Endothelial cell of umbilical vein (primary cell): Measurements from ENCODE around the gene CYP2D6. TPM values are rescaled to one million over a fixed set of nuclear protein-coding genes. Genes with fewer than 3 reads are reported as not detected.
A peak's percentile ranks its signal among the peaks of the same experiment; 100 is the strongest.

Experiments used
- BruUV-seq: library from RNA; stranded (reverse); fragments of 400-500 nt; replicated peaks from 2 replicates; lab custom pipeline; 2021; lab: Mats Ljungman, UMichigan
- CTCF ChIA-PET: fragments of 300-600, 350-600 bp; sonication (Branson Sonifier 250); formaldehyde crosslinking; loops from one replicate; lab custom pipeline; 2021; ENCODE audit warnings: antibody characterized with exemption, inconsistent platforms; lab: Charles Lee
- POLR2A ChIA-PET: fragments of 300-600, 350-600 bp; sonication (Branson Sonifier 250); formaldehyde crosslinking; loops from one replicate; lab custom pipeline; 2021; ENCODE audit warnings: antibody characterized with exemption, inconsistent platforms; lab: Charles Lee
- DNase-seq: peaks from one replicate; pipeline ENCODE4 v3.0.0-alpha.2; 2011; ENCODE audit warnings: low read depth, low spot score
- FAIRE-seq: peaks from 2 replicates; lab custom pipeline; 2011; peaks lifted over from hg19 to GRCh38; lab: Jason Lieb, UNC
- H2AFZ ChIP-seq: 2 replicates; pipeline ENCODE4 v1.6.0; 2012; ENCODE audit warnings: low read depth, low read length, control low read depth, inconsistent platforms
- H3K27ac ChIP-seq: 2 replicates; pipeline ENCODE4 v1.5.1; 2011; ENCODE audit warnings: low read depth, mild to moderate bottlenecking, control low read depth, low read length, moderate library complexity; ENCODE audit not compliant: insufficient read depth
- H3K27me3 ChIP-seq, 2 experiments: 2 replicates each; pipeline versions ENCODE4 v1.6.0 to v1.6.1; 2011; ENCODE audit warnings: low read length in 2 of 2, mixed read lengths in 1 of 2; ENCODE audit not compliant: control insufficient read depth in 2 of 2, insufficient read depth in 2 of 2
- H3K36me3 ChIP-seq, 2 experiments: 2 replicates in 1 of 2; 3 replicates in 1 of 2; pipeline ENCODE4 v1.5.1; 2011; ENCODE audit warnings: low read length in 2 of 2, mild to moderate bottlenecking in 1 of 2, moderate library complexity in 1 of 2; ENCODE audit not compliant: control insufficient read depth in 2 of 2, insufficient read depth in 2 of 2; ENCODE audit errors: extremely low read depth in 1 of 2
- H3K4me1 ChIP-seq: 3 replicates; pipeline ENCODE4 v1.5.1; 2011; ENCODE audit warnings: mild to moderate bottlenecking, low read length; ENCODE audit not compliant: control insufficient read depth, insufficient read depth; ENCODE audit errors: extremely low read depth
- H3K4me2 ChIP-seq: 2 replicates; pipeline ENCODE4 v1.6.1; 2011; ENCODE audit warnings: low read length, control low read depth, mixed read lengths; ENCODE audit not compliant: insufficient read depth
- H3K4me3 ChIP-seq, 3 experiments: fragments of 200-600 bp in 1 of 3; sonication (generic), shearing (Covaris generic) in 1 of 3; replicated peaks in 1 of 3; 2 replicates each; pipeline ENCODE4 v1.5.1; 2011 to 2016; ENCODE audit warnings: control low read depth in 3 of 3, low read length in 3 of 3, mild to moderate bottlenecking in 2 of 3, inconsistent platforms in 1 of 3, low read depth in 1 of 3, moderate library complexity in 1 of 3; ENCODE audit not compliant: insufficient read depth in 1 of 3
- H3K79me2 ChIP-seq: 2 replicates; pipeline ENCODE4 v1.6.0; 2012; ENCODE audit warnings: low read length, inconsistent platforms; ENCODE audit not compliant: control insufficient read depth, insufficient read depth
- H3K9ac ChIP-seq: replicated peaks from 2 replicates; pipeline ENCODE3; 2011; ENCODE audit warnings: low read length, control low read depth; ENCODE audit not compliant: insufficient read depth; ENCODE audit errors: extremely low read depth
- H3K9me1 ChIP-seq: replicated peaks from 3 replicates; pipeline ENCODE4 v1.6.0; 2011; ENCODE audit warnings: mild to moderate bottlenecking, low read length; ENCODE audit not compliant: control insufficient read depth, insufficient read depth; ENCODE audit errors: extremely low read depth
- H3K9me3 ChIP-seq: replicated peaks from 2 replicates; pipeline ENCODE4 v1.5.1; 2012; ENCODE audit warnings: low read length, inconsistent platforms; ENCODE audit not compliant: control insufficient read depth, insufficient read depth
- H4K20me1 ChIP-seq: replicated peaks from 2 replicates; pipeline ENCODE3; 2011; ENCODE audit warnings: mild to moderate bottlenecking, low read length; ENCODE audit not compliant: control insufficient read depth, insufficient read depth; ENCODE audit errors: extremely low read depth
- CTCF ChIP-seq, 2 donors: IDR thresholded peaks; 1 replicate in 1 of 2; 2 replicates in 1 of 2; pipeline ENCODE4 v1.5.1; 2011; ENCODE audit warnings: low read length in 2 of 2, mild to moderate bottlenecking in 2 of 2, moderate library complexity in 2 of 2, control low read depth in 1 of 2, inconsistent platforms in 1 of 2, low read depth in 1 of 2; ENCODE audit not compliant: insufficient read depth in 1 of 2; ENCODE audit errors: extremely low read depth in 1 of 2
- EZH2 ChIP-seq: IDR thresholded peaks from 2 replicates; pipeline ENCODE4 v1.6.1; 2012; ENCODE audit warnings: borderline replicate concordance, low read depth, mild to moderate bottlenecking, moderate library complexity, low read length, inconsistent platforms; ENCODE audit not compliant: severe bottlenecking
- FOS ChIP-seq: IDR thresholded peaks from 2 replicates; pipeline ENCODE4 v1.6.1; 2011; ENCODE audit warnings: mild to moderate bottlenecking, low read length, moderate library complexity, borderline replicate concordance; ENCODE audit not compliant: insufficient read depth
- GATA2 ChIP-seq: IDR thresholded peaks from 2 replicates; pipeline ENCODE4 v1.7.0; 2011; ENCODE audit warnings: low read depth, mild to moderate bottlenecking, moderate library complexity, mixed read lengths, low read length; ENCODE audit not compliant: insufficient read length, insufficient read depth
- POLR2AphosphoS5 ChIP-seq: IDR thresholded peaks from 2 replicates; pipeline ENCODE4 v1.6.1; 2012; ENCODE audit warnings: low read depth, mild to moderate bottlenecking, control low read depth, low read length, moderate library complexity; ENCODE audit not compliant: insufficient read depth
- dilution Hi-C: fragments of 300-500 bp; cut with MboI; formaldehyde crosslinking; loops from one replicate; pipeline ENCODE4 v1.15.0; 2019; ENCODE audit warnings: low sequenced_read_pairs; ENCODE audit not compliant: extremely low pct_ligation_motif_present
- intact Hi-C: fragments of 100-400 bp; cut with micrococcal nuclease; formaldehyde crosslinking; loops from one replicate; pipeline ENCODE4 v1.10.0; 2022
- polyA plus RNA-seq, 4 experiments: library from polyadenylated mRNA; depleted of rRNA in 3 of 4; stranded (reverse) in 3 of 4; unstranded in 1 of 4; fragments of >200 nt; gene quantifications; 2 replicates each; pipeline versions ENCODE4 v1.2.1 to v1.2.3, GENCODE V29; 2011 to 2012; ENCODE audit warnings: missing spikeins in 1 of 4
- total RNA-seq: library from RNA; stranded (reverse); gene quantifications from 2 replicates; pipeline ENCODE4 v1.2.3, GENCODE V29; 2021
- TF ChIP-seq, protein P1 (sequence below): IDR thresholded peaks from 2 replicates; pipeline ENCODE4 v1.6.1; 2011; ENCODE audit not compliant: insufficient read depth, insufficient read length

Gene CYP2D6
- total and polyA plus RNA-seq, 2 donors (not counting 3 experiments of a cell fraction or from before 2014, with no cell fraction given), result 0.25 to 0.91 TPM

DNA sequence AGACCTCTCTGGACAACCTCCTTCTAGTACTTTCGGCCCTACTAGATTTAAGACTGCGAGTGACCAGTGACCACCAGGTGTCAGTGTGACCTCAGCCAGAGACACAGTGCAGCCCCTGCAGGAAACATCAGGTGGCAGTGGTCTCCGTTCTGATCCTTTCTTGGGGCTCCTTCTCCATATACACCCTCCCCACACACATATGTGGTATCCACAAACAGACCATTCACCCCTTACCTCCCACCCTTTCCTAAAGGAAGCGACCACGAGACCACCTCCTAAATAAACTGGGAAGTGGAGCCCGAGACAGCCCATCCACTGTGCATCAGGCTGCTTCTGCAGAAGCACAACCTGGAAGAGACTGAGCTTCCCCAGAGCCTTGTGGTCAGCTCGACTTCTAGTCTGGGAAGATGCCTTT lies 38.5 kb upstream of the CYP2D6 start:
- FAIRE-seq (peak; percentile 87), DNase-seq (peak; percentile 81)
- H3K9me3 ChIP-seq, result no peaks in the 10 kb centered on the region
- intact Hi-C loops (loop anchor here (1.0 kb wide), 1 partner anchor 145 kb away; no protein-coding TSS in a partner anchor), dilution Hi-C loops (no loop called here)
- H4K20me1 ChIP-seq, result no peaks in the 10 kb centered on the region
- TF ChIP-seq CTCF (IDR thresholded peaks at IDR 0.05; ENCODE audit: extremely low read depth in 1 of 2, insufficient read depth in 1 of 2, low read depth in 1 of 2, low read length in 2 of 2), result peak; percentile 91 to 97
- no peak for TF ChIP-seq POLR2AphosphoS5
- H3K9ac ChIP-seq, result no peak overlapping the region
- H3K27ac ChIP-seq, result no peak overlapping the region
- CTCF ChIA-PET, result interaction anchor here (0.7 to 2.5 kb wide), 6 partner anchors 19 to 305 kb away, joined by 3 to 27 read pairs (median 6); no protein-coding TSS in a partner anchor
- H2AFZ ChIP-seq, result no peak overlapping the region
- POLR2A ChIA-PET, result no interaction called here
- H3K9me1 ChIP-seq, result no peaks in the 10 kb centered on the region
- BruUV-seq, result no TSS peak
- H3K79me2 ChIP-seq, result no peaks in the 10 kb centered on the region
- H3K4me3 ChIP-seq, result no peak overlapping the region
- H3K27me3 ChIP-seq, result no peaks in the 10 kb centered on the region
- no peak overlapping the region for H3K4me2 ChIP-seq
- H3K36me3 ChIP-seq, result peaks cover 0 to 7% of the 10 kb centered on the region in 2 experiments
- peaks cover 11% of the 10 kb centered on the region for H3K4me1 ChIP-seq

DNA sequence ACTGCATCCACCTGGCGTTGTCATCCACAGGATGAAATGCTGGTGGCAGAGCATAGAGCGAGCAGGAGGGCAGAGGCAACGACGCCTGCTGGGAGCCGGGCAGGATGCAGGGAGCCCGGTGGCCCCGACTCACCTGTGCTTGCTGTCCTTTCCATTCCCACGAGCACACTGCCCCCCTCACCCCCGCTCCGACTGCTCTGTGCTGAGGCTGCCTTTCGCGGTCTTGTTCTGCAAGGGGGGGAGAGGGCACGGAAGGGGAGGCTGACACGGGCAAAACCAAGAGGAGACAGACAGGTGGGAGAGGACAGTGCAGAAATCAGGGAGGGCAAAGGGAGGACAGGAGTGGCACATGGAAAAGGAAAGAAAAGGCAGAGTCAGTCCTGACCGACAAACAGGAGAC lies 37.9 kb upstream of the CYP2D6 start:
- no peak overlapping the region for H3K4me3 ChIP-seq
- dilution Hi-C loops (no loop called here), intact Hi-C loops (no loop called here)
- FAIRE-seq, result no peak
- peaks cover 8% of the 10 kb centered on the region for H3K4me1 ChIP-seq
- DNase-seq, result no peak
- H3K36me3 ChIP-seq, result peaks cover 0 to 7% of the 10 kb centered on the region in 2 experiments
- no peaks in the 10 kb centered on the region for H3K9me1 ChIP-seq
- H4K20me1 ChIP-seq, result no peaks in the 10 kb centered on the region
- H3K27ac ChIP-seq, result no peak overlapping the region
- H3K4me2 ChIP-seq, result no peak overlapping the region
- no TSS peak for BruUV-seq
- no peaks in the 10 kb centered on the region for H3K9me3 ChIP-seq
- TF ChIP-seq GATA2 (no peak), CTCF (IDR thresholded peaks at IDR 0.05; ENCODE audit: extremely low read depth in 1 of 2, insufficient read depth in 1 of 2, low read depth in 1 of 2, low read length in 2 of 2) (no peak), EZH2 (no peak), FOS (no peak)
- TF ChIP-seq, protein P1, sequence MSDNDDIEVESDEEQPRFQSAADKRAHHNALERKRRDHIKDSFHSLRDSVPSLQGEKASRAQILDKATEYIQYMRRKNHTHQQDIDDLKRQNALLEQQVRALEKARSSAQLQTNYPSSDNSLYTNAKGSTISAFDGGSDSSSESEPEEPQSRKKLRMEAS, result no peak
- H3K9ac ChIP-seq, result no peak overlapping the region
- no peaks in the 10 kb centered on the region for H3K79me2 ChIP-seq
- no peak overlapping the region for H2AFZ ChIP-seq
- POLR2A ChIA-PET, result no interaction called here
- H3K27me3 ChIP-seq, result no peaks in the 10 kb centered on the region
- CTCF ChIA-PET, result interaction anchor here (1.0 kb wide), 1 partner anchor 275 kb away, joined by 4 read pairs; no protein-coding TSS in a partner anchor
